ENCODE results near the gene TTLL6. TPM values are rescaled to one million over a fixed set of nuclear protein-coding genes. Genes with fewer than 3 reads are reported as not detected.

The TTLL6 gene
- total RNA-seq, 1 donor: not detected

DNA sequence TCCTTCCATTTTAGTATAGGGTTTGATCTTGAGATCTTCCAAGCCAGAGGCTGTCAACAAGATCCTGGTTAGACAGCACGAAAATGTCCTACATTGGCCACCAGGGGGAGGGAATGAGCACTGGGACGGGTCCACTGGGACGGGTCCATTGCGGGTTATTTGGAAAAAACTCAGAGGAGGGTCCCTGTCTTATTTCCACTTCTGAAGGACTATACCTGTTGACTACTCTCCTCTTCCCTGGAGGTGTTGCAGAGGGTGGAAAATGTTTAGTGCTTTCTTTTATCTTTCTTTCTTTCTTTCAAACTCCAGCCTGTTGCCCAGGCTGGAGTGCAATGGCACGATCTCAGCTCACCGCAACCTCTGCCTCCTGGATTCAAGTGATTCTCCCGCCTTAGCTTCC is 2.5 kb downstream of the TTLL6 start:
- peak; percentile 95 for DNase-seq (ENCODE audit: insufficient read length, low spot score, missing footprints)
- no peak overlapping the region for H2AFZ ChIP-seq (ENCODE audit: low read length)

DNA sequence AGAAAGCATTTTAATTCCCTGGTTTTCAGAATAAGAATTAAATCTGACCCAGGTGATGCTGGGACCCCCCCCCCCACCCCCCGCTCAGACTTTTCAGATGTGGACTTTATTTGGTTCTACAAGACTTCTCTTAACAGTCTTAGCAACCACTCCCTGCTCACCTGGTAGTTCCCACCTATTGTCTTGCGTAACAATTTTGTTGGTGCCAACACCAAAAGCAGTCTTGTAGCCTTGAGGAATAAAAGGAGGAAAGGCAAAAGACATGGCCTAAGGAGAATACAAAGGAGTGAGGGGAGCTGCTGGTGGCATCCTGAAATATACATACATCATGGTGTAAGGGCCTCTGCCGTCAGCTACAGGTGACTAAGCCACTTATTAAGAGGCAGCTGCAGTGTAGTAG is 5.0 kb downstream of the TTLL6 start:
- H3K27me3 ChIP-seq (ENCODE audit: insufficient read depth, low read length): peaks cover 32% of the 10 kb centered on the region
- no peaks in the 10 kb centered on the region for H3K36me3 ChIP-seq (ENCODE audit: insufficient read depth, low read length)
- H3K4me3 ChIP-seq (ENCODE audit: insufficient read depth, low read length): no peak overlapping the region
- H4K20me1 ChIP-seq (ENCODE audit: insufficient read depth, low read length): no peaks in the 10 kb centered on the region
- TF ChIP-seq, protein P1, sequence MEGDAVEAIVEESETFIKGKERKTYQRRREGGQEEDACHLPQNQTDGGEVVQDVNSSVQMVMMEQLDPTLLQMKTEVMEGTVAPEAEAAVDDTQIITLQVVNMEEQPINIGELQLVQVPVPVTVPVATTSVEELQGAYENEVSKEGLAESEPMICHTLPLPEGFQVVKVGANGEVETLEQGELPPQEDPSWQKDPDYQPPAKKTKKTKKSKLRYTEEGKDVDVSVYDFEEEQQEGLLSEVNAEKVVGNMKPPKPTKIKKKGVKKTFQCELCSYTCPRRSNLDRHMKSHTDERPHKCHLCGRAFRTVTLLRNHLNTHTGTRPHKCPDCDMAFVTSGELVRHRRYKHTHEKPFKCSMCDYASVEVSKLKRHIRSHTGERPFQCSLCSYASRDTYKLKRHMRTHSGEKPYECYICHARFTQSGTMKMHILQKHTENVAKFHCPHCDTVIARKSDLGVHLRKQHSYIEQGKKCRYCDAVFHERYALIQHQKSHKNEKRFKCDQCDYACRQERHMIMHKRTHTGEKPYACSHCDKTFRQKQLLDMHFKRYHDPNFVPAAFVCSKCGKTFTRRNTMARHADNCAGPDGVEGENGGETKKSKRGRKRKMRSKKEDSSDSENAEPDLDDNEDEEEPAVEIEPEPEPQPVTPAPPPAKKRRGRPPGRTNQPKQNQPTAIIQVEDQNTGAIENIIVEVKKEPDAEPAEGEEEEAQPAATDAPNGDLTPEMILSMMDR (IDR thresholded peaks at IDR 0.05; ENCODE audit: extremely low read depth, low read depth, low read length): no peak
- H3K9me3 ChIP-seq (ENCODE audit: low read depth, low read length): no peaks in the 10 kb centered on the region
- no peak overlapping the region for H3K4me2 ChIP-seq (ENCODE audit: insufficient read depth, low read length)
- no peaks in the 10 kb centered on the region for H3K4me1 ChIP-seq (ENCODE audit: insufficient read depth, low read length)
- no peak overlapping the region for H3K27ac ChIP-seq (ENCODE audit: low read depth, low read length)
- no peaks in the 10 kb centered on the region for H3K79me2 ChIP-seq (ENCODE audit: insufficient read depth, low read length)
- DNase-seq (ENCODE audit: insufficient read length, low spot score, missing footprints): no peak
- no peak overlapping the region for H2AFZ ChIP-seq (ENCODE audit: low read length)

More for the DNA sequence above, 2.5 kb downstream of the TTLL6 start:
- no peaks in the 10 kb centered on the region for H3K36me3 ChIP-seq (ENCODE audit: insufficient read depth, low read length)
- peaks cover 32% of the 10 kb centered on the region for H3K27me3 ChIP-seq (ENCODE audit: insufficient read depth, low read length)
- H3K4me1 ChIP-seq (ENCODE audit: insufficient read depth, low read length): no peaks in the 10 kb centered on the region
- H3K27ac ChIP-seq (ENCODE audit: low read depth, low read length): no peak overlapping the region
- no peaks in the 10 kb centered on the region for H3K9me3 ChIP-seq (ENCODE audit: low read depth, low read length)
- TF ChIP-seq, protein P1 (IDR thresholded peaks at IDR 0.05; ENCODE audit: extremely low read depth, low read depth, low read length): peak; percentile 82
- no peak overlapping the region for H3K4me3 ChIP-seq (ENCODE audit: insufficient read depth, low read length)
- H4K20me1 ChIP-seq (ENCODE audit: insufficient read depth, low read length): no peaks in the 10 kb centered on the region
- no peak overlapping the region for H3K4me2 ChIP-seq (ENCODE audit: insufficient read depth, low read length)
- no peaks in the 10 kb centered on the region for H3K79me2 ChIP-seq (ENCODE audit: insufficient read depth, low read length)

DNA sequence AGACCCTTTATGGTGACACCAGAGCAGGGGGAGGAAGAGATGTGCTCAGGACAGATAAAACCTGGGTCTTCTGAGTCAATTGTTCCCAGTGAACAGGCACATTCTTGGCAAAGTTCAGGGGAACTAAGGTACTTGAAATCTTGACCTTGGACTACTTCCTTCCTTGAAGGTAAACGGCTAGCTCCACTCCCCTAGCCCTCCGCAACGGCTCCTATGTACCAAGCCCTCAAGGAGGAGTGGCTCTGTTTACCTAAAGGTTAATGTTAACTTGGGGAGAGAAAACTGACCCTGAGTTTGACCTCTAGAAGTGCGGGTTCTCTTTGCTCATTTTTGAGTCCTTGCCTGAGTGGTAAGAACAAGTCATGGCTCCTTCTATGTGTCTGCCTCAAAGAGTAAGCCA is 7.8 kb downstream of the TTLL6 start:
- Histone ChIP-seq H4K20me1 (ENCODE audit: insufficient read depth, low read length) (no peaks in the 10 kb centered on the region), H3K4me1 (ENCODE audit: insufficient read depth, low read length) (no peaks in the 10 kb centered on the region), H3K79me2 (ENCODE audit: insufficient read depth, low read length) (no peaks in the 10 kb centered on the region), H2AFZ (ENCODE audit: low read length) (no peak overlapping the region), H3K4me2 (ENCODE audit: insufficient read depth, low read length) (no peak overlapping the region), H3K4me3 (ENCODE audit: insufficient read depth, low read length) (no peak overlapping the region), H3K9me3 (ENCODE audit: low read depth, low read length) (no peaks in the 10 kb centered on the region), H3K27ac (ENCODE audit: low read depth, low read length) (no peak overlapping the region), H3K36me3 (ENCODE audit: insufficient read depth, low read length) (no peaks in the 10 kb centered on the region), H3K27me3 (ENCODE audit: insufficient read depth, low read length) (peaks cover 31% of the 10 kb centered on the region)
- no peak for DNase-seq (ENCODE audit: insufficient read length, low spot score, missing footprints)
- TF ChIP-seq, protein P1 (IDR thresholded peaks at IDR 0.05; ENCODE audit: extremely low read depth, low read depth, low read length): no peak

DNA sequence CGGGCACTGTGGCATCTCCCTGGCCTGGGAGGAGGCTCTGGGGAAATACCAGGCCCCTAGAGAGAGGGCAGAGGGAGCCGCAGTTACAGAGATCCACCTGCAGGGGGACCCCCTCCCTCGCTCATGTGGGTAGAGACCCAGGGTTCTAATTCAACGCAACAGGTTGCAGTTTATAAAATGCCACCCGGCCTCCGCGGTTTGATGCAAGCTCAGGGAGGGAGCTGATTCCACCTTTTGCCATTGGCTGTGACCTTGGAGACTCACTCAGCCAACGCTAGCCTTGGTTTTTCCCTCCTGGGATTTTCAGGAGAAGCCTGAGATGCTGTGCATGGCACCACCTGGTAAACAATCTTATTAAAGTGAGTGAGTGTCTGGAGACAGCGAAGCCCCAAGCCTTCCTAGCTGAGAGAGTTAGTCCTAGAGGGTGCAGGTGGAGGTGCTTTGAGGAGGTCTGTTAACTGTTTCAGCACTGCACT is 12.1 kb downstream of the TTLL6 start:
- no peak overlapping the region for H3K4me3 ChIP-seq (ENCODE audit: insufficient read depth, low read length)
- H3K27ac ChIP-seq (ENCODE audit: low read depth, low read length): no peak overlapping the region
- no peak overlapping the region for H3K4me2 ChIP-seq (ENCODE audit: insufficient read depth, low read length)
- H2AFZ ChIP-seq (ENCODE audit: low read length): no peak overlapping the region
- DNase-seq (ENCODE audit: insufficient read length, low spot score, missing footprints): peak; percentile 92
- H3K4me1 ChIP-seq (ENCODE audit: insufficient read depth, low read length): no peaks in the 10 kb centered on the region
- no peaks in the 10 kb centered on the region for H4K20me1 ChIP-seq (ENCODE audit: insufficient read depth, low read length)
- TF ChIP-seq, protein P1 (IDR thresholded peaks at IDR 0.05; ENCODE audit: extremely low read depth, low read depth, low read length): peak; percentile 92
- no peaks in the 10 kb centered on the region for H3K36me3 ChIP-seq (ENCODE audit: insufficient read depth, low read length)
- H3K79me2 ChIP-seq (ENCODE audit: insufficient read depth, low read length): no peaks in the 10 kb centered on the region
- H3K9me3 ChIP-seq (ENCODE audit: low read depth, low read length): no peaks in the 10 kb centered on the region
- peaks cover 18% of the 10 kb centered on the region for H3K27me3 ChIP-seq (ENCODE audit: insufficient read depth, low read length)

Measured in osteoblast (primary cell).